ENCODE measurements around the gene CHID1. TPM values are rescaled to one million over a fixed set of nuclear protein-coding genes. Genes with fewer than 3 reads are reported as not detected.

The CHID1 gene
- total and polyA plus RNA-seq, 2 of the 4 experiments (the other 2 are of a cell fraction), result 34.2 to 121 TPM

DNA sequence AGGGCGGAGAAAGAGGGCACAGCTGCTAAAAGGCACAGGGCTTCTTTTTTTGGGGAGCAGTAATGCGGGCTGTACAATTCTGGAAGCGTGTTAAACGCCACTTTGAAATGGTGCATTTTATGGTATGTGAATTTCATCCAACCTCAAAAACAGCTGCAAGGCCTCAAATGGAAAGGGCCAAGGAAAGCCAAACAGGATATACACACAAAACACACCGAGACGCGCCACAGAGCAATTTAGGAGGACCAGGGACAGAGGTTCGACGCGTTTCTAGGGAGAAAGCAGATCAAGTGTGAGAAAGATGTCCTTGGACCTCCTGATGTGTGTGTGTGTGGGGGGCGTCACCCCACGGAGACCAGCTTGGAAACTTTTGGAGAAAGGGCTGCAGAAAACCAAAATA, 36.9 kb downstream of the CHID1 start:
- no peak for ATAC-seq (ENCODE audit: low read depth)

More for the DNA sequence above, 36.9 kb downstream of the CHID1 start:
- no peaks in the 10 kb centered on the region for H3K9me3 ChIP-seq (ENCODE audit: control insufficient read depth, insufficient read depth, low read length)
- dilution Hi-C loops (cut with HindIII; ENCODE audit: low sequenced_read_pairs, unreplicated experiment), result no loop called here
- H2BK120ac ChIP-seq (ENCODE audit: low read depth, low read length), result no peak overlapping the region
- WGBS, 2 experiments (ENCODE audit: extremely low coverage in 2 of 2, insufficient read length in 1 of 2), result 33% methylated on average over 1 of the region's 12 CpGs; no CpG with 5 or more reads in 1 of the 2 experiments
- no peak overlapping the region for H3K4ac ChIP-seq (ENCODE audit: low read depth, low read length)
- no peaks in the 10 kb centered on the region for H3K79me1 ChIP-seq (ENCODE audit: low read depth in 1 of 2, low read length in 2 of 2)
- no peak overlapping the region for H2AFZ ChIP-seq (replicated peaks; ENCODE audit: low read length, poor library complexity)
- no peak for TF ChIP-seq SMC3 (IDR thresholded peaks at IDR 0.05; ENCODE audit: low read depth, low read length)
- TF ChIP-seq CEBPB (IDR thresholded peaks at IDR 0.05; ENCODE audit: low read depth, low read length), result no peak
- TF ChIP-seq, protein P1, sequence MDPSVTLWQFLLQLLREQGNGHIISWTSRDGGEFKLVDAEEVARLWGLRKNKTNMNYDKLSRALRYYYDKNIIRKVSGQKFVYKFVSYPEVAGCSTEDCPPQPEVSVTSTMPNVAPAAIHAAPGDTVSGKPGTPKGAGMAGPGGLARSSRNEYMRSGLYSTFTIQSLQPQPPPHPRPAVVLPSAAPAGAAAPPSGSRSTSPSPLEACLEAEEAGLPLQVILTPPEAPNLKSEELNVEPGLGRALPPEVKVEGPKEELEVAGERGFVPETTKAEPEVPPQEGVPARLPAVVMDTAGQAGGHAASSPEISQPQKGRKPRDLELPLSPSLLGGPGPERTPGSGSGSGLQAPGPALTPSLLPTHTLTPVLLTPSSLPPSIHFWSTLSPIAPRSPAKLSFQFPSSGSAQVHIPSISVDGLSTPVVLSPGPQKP (IDR thresholded peaks at IDR 0.05; ENCODE audit: borderline replicate concordance, low read depth, low read length), result no peak
- TF ChIP-seq, protein P2, sequence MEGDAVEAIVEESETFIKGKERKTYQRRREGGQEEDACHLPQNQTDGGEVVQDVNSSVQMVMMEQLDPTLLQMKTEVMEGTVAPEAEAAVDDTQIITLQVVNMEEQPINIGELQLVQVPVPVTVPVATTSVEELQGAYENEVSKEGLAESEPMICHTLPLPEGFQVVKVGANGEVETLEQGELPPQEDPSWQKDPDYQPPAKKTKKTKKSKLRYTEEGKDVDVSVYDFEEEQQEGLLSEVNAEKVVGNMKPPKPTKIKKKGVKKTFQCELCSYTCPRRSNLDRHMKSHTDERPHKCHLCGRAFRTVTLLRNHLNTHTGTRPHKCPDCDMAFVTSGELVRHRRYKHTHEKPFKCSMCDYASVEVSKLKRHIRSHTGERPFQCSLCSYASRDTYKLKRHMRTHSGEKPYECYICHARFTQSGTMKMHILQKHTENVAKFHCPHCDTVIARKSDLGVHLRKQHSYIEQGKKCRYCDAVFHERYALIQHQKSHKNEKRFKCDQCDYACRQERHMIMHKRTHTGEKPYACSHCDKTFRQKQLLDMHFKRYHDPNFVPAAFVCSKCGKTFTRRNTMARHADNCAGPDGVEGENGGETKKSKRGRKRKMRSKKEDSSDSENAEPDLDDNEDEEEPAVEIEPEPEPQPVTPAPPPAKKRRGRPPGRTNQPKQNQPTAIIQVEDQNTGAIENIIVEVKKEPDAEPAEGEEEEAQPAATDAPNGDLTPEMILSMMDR (conservative IDR thresholded peaks at IDR 0.05; ENCODE audit: low read depth, low read length), result no peak
- no peak for TF ChIP-seq BHLHE40 (IDR thresholded peaks at IDR 0.05; ENCODE audit: low read depth, low read length)
- TF ChIP-seq, protein P3, sequence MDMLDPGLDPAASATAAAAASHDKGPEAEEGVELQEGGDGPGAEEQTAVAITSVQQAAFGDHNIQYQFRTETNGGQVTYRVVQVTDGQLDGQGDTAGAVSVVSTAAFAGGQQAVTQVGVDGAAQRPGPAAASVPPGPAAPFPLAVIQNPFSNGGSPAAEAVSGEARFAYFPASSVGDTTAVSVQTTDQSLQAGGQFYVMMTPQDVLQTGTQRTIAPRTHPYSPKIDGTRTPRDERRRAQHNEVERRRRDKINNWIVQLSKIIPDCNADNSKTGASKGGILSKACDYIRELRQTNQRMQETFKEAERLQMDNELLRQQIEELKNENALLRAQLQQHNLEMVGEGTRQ (IDR thresholded peaks at IDR 0.05; ENCODE audit: low read depth, low read length), result no peak
- TF ChIP-seq FOS (IDR thresholded peaks at IDR 0.05; ENCODE audit: low read depth, low read length), result no peak
- TF ChIP-seq RAD21 (IDR thresholded peaks at IDR 0.05; ENCODE audit: low read length), result no peak
- TF ChIP-seq MAFK (IDR thresholded peaks at IDR 0.05; ENCODE audit: low read depth, low read length), result no peak
- TF ChIP-seq MXI1 (IDR thresholded peaks at IDR 0.05; ENCODE audit: borderline replicate concordance, low read depth, low read length), result no peak
- TF ChIP-seq RFX5 (IDR thresholded peaks at IDR 0.05; ENCODE audit: low read depth, low read length), result no peak
- no peak for TF ChIP-seq MAZ (IDR thresholded peaks at IDR 0.05; ENCODE audit: borderline replicate concordance, low read depth, low read length)
- no peak for TF ChIP-seq POLR2A (IDR thresholded peaks at IDR 0.05; ENCODE audit: low read depth, low read length)
- TF ChIP-seq CHD1 (IDR thresholded peaks at IDR 0.05; ENCODE audit: low read depth, low read length), result no peak
- TF ChIP-seq RCOR1 (IDR thresholded peaks at IDR 0.05; ENCODE audit: insufficient replicate concordance, low read length), result no peak
- TF ChIP-seq NFE2L2 (IDR thresholded peaks at IDR 0.05; ENCODE audit: low read depth, low read length), result no peak
- H3K9me1 ChIP-seq (ENCODE audit: insufficient read depth, low read length), result peaks cover 3% of the 10 kb centered on the region
- H2AK9ac ChIP-seq (replicated peaks; ENCODE audit: low read depth, low read length, poor library complexity), result no peak overlapping the region
- H3K36me3 ChIP-seq (ENCODE audit: control insufficient read depth, insufficient read depth, low read length), result peaks cover 4% of the 10 kb centered on the region; the same call in 1 of the 2 replicates
- H3K4me1 ChIP-seq (ENCODE audit: control insufficient read depth, insufficient read depth, low read length), result no peaks in the 10 kb centered on the region; the same call in 1 of the 2 replicates
- H3K27me3 ChIP-seq (ENCODE audit: control insufficient read depth, insufficient read depth, low read length), result no peaks in the 10 kb centered on the region
- H3K4me2 ChIP-seq (ENCODE audit: low read depth, low read length), result no peak overlapping the region
- POLR2A ChIA-PET (ENCODE audit: unreplicated experiment), result no interaction called here
- peak; percentile 11 for DNase-seq
- H3K23ac ChIP-seq (ENCODE audit: low read depth, low read length), result no peak overlapping the region
- no peak overlapping the region for H2AK5ac ChIP-seq (ENCODE audit: low read depth, low read length)
- intact Hi-C loops (cut with micrococcal nuclease), result no loop called here
- CTCF ChIA-PET, result no interaction called here
- H4K5ac ChIP-seq (ENCODE audit: low read depth, low read length), result no peak overlapping the region
- no peak overlapping the region for H3K56ac ChIP-seq (ENCODE audit: extremely low read depth, insufficient read depth, low read length)
- no peak overlapping the region for H3K27ac ChIP-seq (ENCODE audit: insufficient read depth, low read length)
- H2BK5ac ChIP-seq (ENCODE audit: low read depth, low read length, poor library complexity, severe bottlenecking), result no peak overlapping the region
- no peak overlapping the region for H3K14ac ChIP-seq (replicated peaks; ENCODE audit: low read depth, low read length)
- H2BK20ac ChIP-seq (ENCODE audit: low read depth, low read length), result no peak overlapping the region
- H2BK15ac ChIP-seq (ENCODE audit: low read depth, low read length), result no peak overlapping the region
- no TSS peak for BruUV-seq (replicated peaks)
- H3K4me3 ChIP-seq (ENCODE audit: insufficient read depth, low read depth, low read length), result no peak overlapping the region
- H4K20me1 ChIP-seq (ENCODE audit: insufficient read depth, low read length), result peaks cover 4% of the 10 kb centered on the region; the same call in 1 of the 2 replicates
- no peak overlapping the region for H3K18ac ChIP-seq (ENCODE audit: low read depth, low read length)
- no peak overlapping the region for H4K8ac ChIP-seq (ENCODE audit: low read depth in 2 of 2, low read length in 2 of 2)
- in situ Hi-C loops (cut with MboI; ENCODE audit: low sequenced_read_pairs), result no loop called here
- no peak overlapping the region for H4K91ac ChIP-seq (ENCODE audit: insufficient read depth, low read depth, low read length)
- no peak overlapping the region for H3K9ac ChIP-seq (ENCODE audit: low read depth, low read length)
